GM18867 (cell line): ENCODE data around the gene PATL2.
A peak's percentile ranks its signal among the peaks of the same experiment; 100 is the strongest.
"Not testable (repeated sequence)": the region's sequence is repeated elsewhere in the genome, so short reads cannot be mapped to it uniquely, and the experiment has no call there.

Experiments
- ATAC-seq: cut with Tn5 transposase; IDR thresholded peaks from one replicate; pipeline ENCODE4 v1.9.1; 2021; ENCODE audit warnings: mild to moderate bottlenecking, moderate library complexity; ENCODE audit not compliant: unreplicated experiment

Gene PATL2

GRCh38 chr15:44692659-44693058 lies 18.5 kb downstream of the PATL2 start:
- ATAC-seq, result no peak

- ATAC-seq, result not testable (repeated sequence)
Observed at GRCh38 chr15:44690245-44690644, 20.9 kb downstream of the PATL2 start.

GRCh38 chr15:44689318-44689717 lies 21.8 kb downstream of the PATL2 start:
- ATAC-seq, result not testable (repeated sequence)

GRCh38 chr15:44682809-44683682 lies 28.1 kb downstream of the PATL2 start:
- not testable (repeated sequence) for ATAC-seq

GRCh38 chr15:44682211-44682610 lies 28.9 kb downstream of the PATL2 start:
- no peak for ATAC-seq

- no peak for ATAC-seq
Observed at GRCh38 chr15:44676676-44677075, 34.4 kb downstream of the PATL2 start.

- no peak for ATAC-seq
Observed at GRCh38 chr15:44675911-44676310, 35.2 kb downstream of the PATL2 start.

- ATAC-seq, result no peak
Observed at GRCh38 chr15:44673639-44674038, 37.5 kb downstream of the PATL2 start.

- no peak for ATAC-seq
Observed at GRCh38 chr15:44670087-44670950, 40.8 kb downstream of the PATL2 start.

- no peak for ATAC-seq
Observed at GRCh38 chr15:44668921-44669320, 42.2 kb downstream of the PATL2 start.

- no peak for ATAC-seq
Observed at GRCh38 chr15:44667039-44667360, 44.1 kb downstream of the PATL2 start.

- ATAC-seq, result no peak
Observed at GRCh38 chr15:44666210-44667038, 44.7 kb downstream of the PATL2 start.

- peak; percentile 75 for ATAC-seq
Observed at GRCh38 chr15:44663410-44664308, 47.5 kb downstream of the PATL2 start, which contains the start of gene SPG11. SPG11 (minus strand) TSS chr15:44663662; CDS start chr15:44663647, 15 bp downstream.

GRCh38 chr15:44662478-44663409 lies 48.4 kb downstream of the PATL2 start:
- ATAC-seq, result peak; percentile 56

- no peak for ATAC-seq
Observed at GRCh38 chr15:44661576-44661975, 49.5 kb downstream of the PATL2 start.

GRCh38 chr15:44659056-44659455 lies 52.1 kb downstream of the PATL2 start:
- ATAC-seq, result no peak

GRCh38 chr15:44657378-44657777 lies 53.7 kb downstream of the PATL2 start:
- no peak for ATAC-seq

- ATAC-seq, result no peak
Observed at GRCh38 chr15:44656913-44657312, 54.2 kb downstream of the PATL2 start.

GRCh38 chr15:44656298-44656697 lies 54.8 kb downstream of the PATL2 start:
- ATAC-seq, result no peak
